Middle frontal gyrus (tissue), 1 donor: ENCODE results near the gene NIN.
"Not testable (repeated sequence)": the region's sequence is repeated elsewhere in the genome, so short reads cannot be mapped to it uniquely, and the experiment has no call there.

Experiments used
- DNase-seq: peaks from one replicate; pipeline ENCODE4 v3.0.0-alpha.2; 2015; ENCODE audit warnings: low spot score; ENCODE audit errors: extremely low spot score

NIN gene

GRCh38 chr14:50726372-50727107 is 104.4 kb downstream of the NIN start:
- DNase-seq = no peak

GRCh38 chr14:50725761-50726160 is 105.2 kb downstream of the NIN start:
- DNase-seq = no peak

GRCh38 chr14:50719911-50720759 is 110.8 kb downstream of the NIN start:
- no peak for DNase-seq

- DNase-seq = no peak
Measured at GRCh38 chr14:50718949-50719348, 112.0 kb downstream of the NIN start.

GRCh38 chr14:50717811-50718210 is 113.2 kb downstream of the NIN start:
- no peak for DNase-seq

GRCh38 chr14:50714450-50715073 is 116.4 kb downstream of the NIN start:
- DNase-seq = no peak

- DNase-seq = no peak
Measured at GRCh38 chr14:50711043-50711442, 119.9 kb downstream of the NIN start.

- no peak for DNase-seq
Measured at GRCh38 chr14:50705026-50705593, 125.9 kb downstream of the NIN start.

GRCh38 chr14:50704454-50705010 is 126.4 kb downstream of the NIN start:
- no peak for DNase-seq

GRCh38 chr14:50697659-50698290 is 133.2 kb downstream of the NIN start:
- no peak for DNase-seq

GRCh38 chr14:50694260-50694659 is 136.7 kb downstream of the NIN start:
- not testable (repeated sequence) for DNase-seq

- no peak for DNase-seq
Measured at GRCh38 chr14:50688875-50689274, 142.1 kb downstream of the NIN start.

GRCh38 chr14:50679674-50680073 is 151.3 kb downstream of the NIN start:
- DNase-seq = no peak

- no peak for DNase-seq
Measured at GRCh38 chr14:50678163-50678562, 152.8 kb downstream of the NIN start.

GRCh38 chr14:50677527-50678063 is 153.4 kb downstream of the NIN start:
- no peak for DNase-seq

GRCh38 chr14:50676814-50677516 is 154.0 kb downstream of the NIN start:
- no peak for DNase-seq

GRCh38 chr14:50675597-50675996 is 155.4 kb downstream of the NIN start:
- DNase-seq = no peak

- DNase-seq = no peak
Measured at GRCh38 chr14:50670866-50671256, 160.1 kb downstream of the NIN start.

GRCh38 chr14:50670196-50670865 is 160.6 kb downstream of the NIN start:
- no peak for DNase-seq
